ENCODE measurements around the gene VSTM4.

VSTM4 gene

DNA sequence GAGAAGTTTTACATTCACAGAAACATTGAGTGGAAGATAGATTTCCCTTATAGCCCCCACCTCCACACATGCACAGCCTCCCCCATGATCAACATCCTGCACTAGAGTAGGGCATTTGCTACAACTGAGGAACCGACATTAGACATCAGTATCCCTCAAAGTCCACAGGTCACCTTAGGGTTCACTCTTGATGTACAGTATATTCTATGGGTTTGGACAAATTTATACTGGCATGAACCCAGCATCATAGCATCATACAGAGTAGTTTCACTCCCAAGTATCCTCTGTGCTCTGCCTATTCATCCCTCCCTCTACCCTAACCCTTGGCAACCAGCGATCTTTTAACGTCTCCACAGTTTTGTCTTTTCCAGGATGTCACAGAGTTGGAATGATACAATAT, 64.4 kb downstream of the VSTM4 start:
- no peak for DNase-seq
- H3K4me1 Mint-ChIP-seq: peaks cover 1% of the 10 kb centered on the region
- TF ChIP-seq, protein P1, sequence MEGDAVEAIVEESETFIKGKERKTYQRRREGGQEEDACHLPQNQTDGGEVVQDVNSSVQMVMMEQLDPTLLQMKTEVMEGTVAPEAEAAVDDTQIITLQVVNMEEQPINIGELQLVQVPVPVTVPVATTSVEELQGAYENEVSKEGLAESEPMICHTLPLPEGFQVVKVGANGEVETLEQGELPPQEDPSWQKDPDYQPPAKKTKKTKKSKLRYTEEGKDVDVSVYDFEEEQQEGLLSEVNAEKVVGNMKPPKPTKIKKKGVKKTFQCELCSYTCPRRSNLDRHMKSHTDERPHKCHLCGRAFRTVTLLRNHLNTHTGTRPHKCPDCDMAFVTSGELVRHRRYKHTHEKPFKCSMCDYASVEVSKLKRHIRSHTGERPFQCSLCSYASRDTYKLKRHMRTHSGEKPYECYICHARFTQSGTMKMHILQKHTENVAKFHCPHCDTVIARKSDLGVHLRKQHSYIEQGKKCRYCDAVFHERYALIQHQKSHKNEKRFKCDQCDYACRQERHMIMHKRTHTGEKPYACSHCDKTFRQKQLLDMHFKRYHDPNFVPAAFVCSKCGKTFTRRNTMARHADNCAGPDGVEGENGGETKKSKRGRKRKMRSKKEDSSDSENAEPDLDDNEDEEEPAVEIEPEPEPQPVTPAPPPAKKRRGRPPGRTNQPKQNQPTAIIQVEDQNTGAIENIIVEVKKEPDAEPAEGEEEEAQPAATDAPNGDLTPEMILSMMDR (IDR thresholded peaks at IDR 0.05): no peak
- peaks cover 28% of the 10 kb centered on the region for H3K27me3 Mint-ChIP-seq (ENCODE audit: low read depth, poor library complexity)
- H3K4me3 Mint-ChIP-seq: no peak overlapping the region
- no peaks in the 10 kb centered on the region for H3K9me3 Mint-ChIP-seq
- peaks cover 2% of the 10 kb centered on the region for H3K36me3 Mint-ChIP-seq (ENCODE audit: low read depth)
- no peak overlapping the region for H3K27ac Mint-ChIP-seq

DNA sequence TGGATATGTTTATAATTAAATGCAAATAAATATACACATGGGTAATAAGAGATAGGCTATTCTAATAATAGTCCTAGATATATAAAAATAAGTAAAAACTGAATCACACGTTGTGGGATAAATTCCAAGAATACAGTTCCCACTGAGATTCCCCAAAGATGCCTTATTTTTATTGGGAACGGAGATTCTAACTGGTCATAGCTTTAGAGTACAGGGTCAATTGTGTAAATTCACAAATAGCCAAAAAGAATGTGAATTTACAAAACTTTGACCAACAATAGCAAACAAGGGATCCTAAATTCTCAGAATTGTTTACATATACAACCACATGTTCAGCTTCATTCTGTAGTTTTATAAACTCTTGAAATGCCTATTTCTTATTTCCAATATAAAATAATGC, 65.0 kb downstream of the VSTM4 start:
- no peak for DNase-seq
- Mint-ChIP-seq H3K9me3 (no peaks in the 10 kb centered on the region), H3K27ac (no peak overlapping the region), H3K4me1 (no peaks in the 10 kb centered on the region), H3K36me3 (ENCODE audit: low read depth) (peaks cover 6% of the 10 kb centered on the region), H3K27me3 (ENCODE audit: low read depth, poor library complexity) (peaks cover 31% of the 10 kb centered on the region), H3K4me3 (no peak overlapping the region)
- TF ChIP-seq, protein P1 (IDR thresholded peaks at IDR 0.05): no peak

DNA sequence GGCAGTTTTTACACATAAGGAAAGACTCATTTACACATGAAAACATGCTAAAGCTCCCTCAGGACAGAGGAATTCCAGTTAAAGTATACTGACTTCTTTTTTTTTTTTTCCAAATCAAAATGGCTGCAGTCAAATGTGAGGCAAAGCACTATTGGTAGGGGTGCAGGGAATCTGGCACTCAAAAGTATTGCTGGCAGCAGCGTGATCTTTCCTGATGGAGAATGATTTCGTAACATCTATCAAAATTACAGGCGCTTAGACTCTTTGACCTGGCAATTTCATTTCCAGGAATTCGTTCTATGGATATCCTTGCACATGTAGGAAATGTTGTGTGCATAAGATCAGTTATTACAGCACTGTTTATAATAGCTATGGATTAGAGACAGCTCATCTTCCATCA, 65.7 kb downstream of the VSTM4 start:
- H3K9me3 Mint-ChIP-seq: no peaks in the 10 kb centered on the region
- TF ChIP-seq, protein P1 (IDR thresholded peaks at IDR 0.05): no peak
- H3K36me3 Mint-ChIP-seq (ENCODE audit: low read depth): peaks cover 6% of the 10 kb centered on the region
- H3K4me1 Mint-ChIP-seq: no peaks in the 10 kb centered on the region
- no peak overlapping the region for H3K4me3 Mint-ChIP-seq
- H3K27me3 Mint-ChIP-seq (ENCODE audit: low read depth, poor library complexity): peaks cover 24% of the 10 kb centered on the region
- H3K27ac Mint-ChIP-seq: no peak overlapping the region
- DNase-seq: no peak

DNA sequence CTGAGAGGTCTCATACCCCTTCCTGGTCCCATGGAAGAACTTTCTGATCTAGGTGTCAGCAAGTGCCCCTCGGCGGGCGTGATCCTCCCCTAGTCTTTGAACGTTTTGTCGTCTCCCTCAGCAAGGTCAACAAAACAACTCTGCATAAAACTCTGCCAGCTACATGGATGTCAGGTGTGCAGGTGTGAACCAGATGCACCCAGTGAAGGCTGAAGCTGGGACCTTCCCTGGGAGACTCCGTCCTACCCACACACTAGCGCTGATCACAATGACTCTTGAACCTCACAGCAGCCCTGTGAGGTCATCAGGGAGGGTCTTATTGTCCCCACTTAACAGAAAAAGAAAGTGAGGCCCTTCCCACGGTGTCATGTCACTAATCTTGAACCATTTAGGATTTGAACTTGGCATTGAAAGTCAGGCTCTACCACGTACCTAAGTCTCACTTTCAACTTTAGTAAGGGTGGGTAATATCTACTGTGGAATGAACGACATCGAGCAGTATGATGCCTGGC, 68.1 kb downstream of the VSTM4 start:
- TF ChIP-seq, protein P1 (IDR thresholded peaks at IDR 0.05): no peak
- no peaks in the 10 kb centered on the region for H3K4me1 Mint-ChIP-seq
- no peaks in the 10 kb centered on the region for H3K9me3 Mint-ChIP-seq
- DNase-seq: no peak
- no peak overlapping the region for H3K4me3 Mint-ChIP-seq
- peaks cover 21% of the 10 kb centered on the region for H3K27me3 Mint-ChIP-seq (ENCODE audit: low read depth, poor library complexity)
- H3K27ac Mint-ChIP-seq: no peak overlapping the region
- peaks cover 6% of the 10 kb centered on the region for H3K36me3 Mint-ChIP-seq (ENCODE audit: low read depth)

DNA sequence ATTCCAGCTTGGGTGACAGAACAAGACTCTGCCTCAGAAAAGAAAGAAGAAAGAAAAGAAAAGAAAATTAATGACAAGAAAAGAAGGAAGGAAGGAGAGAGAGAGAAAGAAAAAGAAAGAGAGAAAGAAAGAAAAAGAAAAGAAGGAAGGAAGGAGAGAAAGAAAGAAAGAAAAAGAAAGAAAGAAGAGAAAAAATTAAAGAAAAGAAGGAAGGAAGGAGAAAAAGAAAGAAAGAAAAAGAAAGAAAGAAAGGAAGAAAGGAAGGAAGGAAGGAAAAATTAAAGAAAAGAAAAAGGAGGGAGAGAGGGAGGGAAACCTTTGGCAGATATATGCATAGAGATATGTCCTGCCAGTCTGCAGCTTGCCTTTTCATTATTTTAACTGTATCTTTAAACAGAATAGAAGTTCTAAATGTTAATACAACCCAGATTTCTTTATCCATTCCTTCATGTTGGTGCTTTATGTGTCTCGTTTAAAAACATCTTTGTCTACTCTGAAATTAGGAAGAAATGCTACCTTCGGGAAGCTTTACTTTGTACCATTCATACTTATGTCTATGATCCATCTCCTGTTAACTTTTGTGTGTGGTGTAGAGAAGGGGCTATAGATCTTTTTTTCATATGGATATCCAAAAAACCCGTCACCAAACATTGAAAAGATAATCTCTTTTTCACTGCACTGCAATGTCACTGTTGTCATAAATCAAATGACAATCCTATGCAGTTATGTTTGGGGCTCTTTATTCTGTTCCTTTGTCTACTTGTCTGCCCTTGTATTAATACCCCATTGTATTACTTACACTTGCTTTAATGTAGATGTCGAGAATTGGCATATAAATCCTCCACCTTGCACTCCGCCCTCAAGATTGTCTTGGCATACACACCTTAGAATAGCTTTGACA, 70.8 kb downstream of the VSTM4 start:
- no peak overlapping the region for H3K4me3 Mint-ChIP-seq
- peaks cover 6% of the 10 kb centered on the region for H3K36me3 Mint-ChIP-seq (ENCODE audit: low read depth)
- DNase-seq: no peak
- peaks cover 21% of the 10 kb centered on the region for H3K27me3 Mint-ChIP-seq (ENCODE audit: low read depth, poor library complexity)
- no peaks in the 10 kb centered on the region for H3K9me3 Mint-ChIP-seq
- H3K27ac Mint-ChIP-seq: no peak overlapping the region
- TF ChIP-seq, protein P1 (IDR thresholded peaks at IDR 0.05): no peak
- H3K4me1 Mint-ChIP-seq: peaks cover 5% of the 10 kb centered on the region

All from nephron progenitor cell (in vitro differentiated cells).